Glutamatergic neuron (in vitro differentiated cells): ENCODE results near the gene MFSD12. TPM values are rescaled to one million over a fixed set of nuclear protein-coding genes. Genes with fewer than 3 reads are reported as not detected.
"Not testable (repeated sequence)": the region's sequence is repeated elsewhere in the genome, so short reads cannot be mapped to it uniquely, and the experiment has no call there.

Experiments
- DNase-seq: peaks from one replicate; pipeline ENCODE4 v3.0.0; 2022
- H3K27ac Mint-ChIP-seq: one replicate; pipeline ENCODE4 v1.8.0; 2020; ENCODE audit warnings: mild to moderate bottlenecking, mixed read lengths, inconsistent platforms; ENCODE audit not compliant: unreplicated experiment
- H3K27me3 Mint-ChIP-seq: one replicate; pipeline ENCODE4 v1.8.0; 2020; ENCODE audit warnings: mild to moderate bottlenecking, moderate library complexity, mixed read lengths, inconsistent platforms; ENCODE audit not compliant: unreplicated experiment
- H3K36me3 Mint-ChIP-seq: one replicate; pipeline ENCODE4 v1.8.0; 2020; ENCODE audit warnings: mild to moderate bottlenecking, mixed read lengths, inconsistent platforms; ENCODE audit not compliant: unreplicated experiment
- H3K4me1 Mint-ChIP-seq: one replicate; pipeline ENCODE4 v1.8.0; 2020; ENCODE audit warnings: mild to moderate bottlenecking, low read depth, mixed read lengths, inconsistent platforms; ENCODE audit not compliant: unreplicated experiment
- H3K4me3 Mint-ChIP-seq: one replicate; pipeline ENCODE4 v1.8.0; 2020; ENCODE audit warnings: mild to moderate bottlenecking, mixed read lengths, inconsistent platforms; ENCODE audit not compliant: unreplicated experiment
- H3K9me3 Mint-ChIP-seq: one replicate; pipeline ENCODE4 v1.8.0; 2020; ENCODE audit warnings: mild to moderate bottlenecking, moderate library complexity, mixed read lengths, inconsistent platforms; ENCODE audit not compliant: unreplicated experiment
- CTCF ChIP-seq: fragments of 200-600 bp; sonication (generic); IDR thresholded peaks from one replicate; pipeline ENCODE4 v1.5.0; 2021; ENCODE audit not compliant: partially characterized antibody, unreplicated experiment
- total RNA-seq: library from RNA; stranded (reverse); fragmentation: NEBNext Ultra II Directional; extraction: Animal tissue kit (Norgen Biotek cat#: 25700); gene quantifications from one replicate; pipeline ENCODE4 v1.2.1, GENCODE V29; 2021; ENCODE audit not compliant: unreplicated experiment

The MFSD12 gene
- total RNA-seq, 1 donor from 2014 or later: 134 TPM

GRCh38 chr19:3581792-3582191, 24.4 kb upstream of the MFSD12 start:
- not testable (repeated sequence) for H3K4me1 Mint-ChIP-seq, H3K27me3 Mint-ChIP-seq, H3K36me3 Mint-ChIP-seq, H3K27ac Mint-ChIP-seq, H3K4me3 Mint-ChIP-seq, DNase-seq, H3K9me3 Mint-ChIP-seq

GRCh38 chr19:3580156-3580934, 23.0 kb upstream of the MFSD12 start:
- no peak for DNase-seq
- peaks cover 2% of the 10 kb centered on the region for H3K4me1 Mint-ChIP-seq
- no peak overlapping the region for H3K27ac Mint-ChIP-seq
- H3K4me3 Mint-ChIP-seq: no peak overlapping the region
- no peak for TF ChIP-seq CTCF
- peaks cover 1% of the 10 kb centered on the region for H3K9me3 Mint-ChIP-seq
- peaks cover 6% of the 10 kb centered on the region for H3K27me3 Mint-ChIP-seq
- H3K36me3 Mint-ChIP-seq: peaks cover 1% of the 10 kb centered on the region

DNA sequence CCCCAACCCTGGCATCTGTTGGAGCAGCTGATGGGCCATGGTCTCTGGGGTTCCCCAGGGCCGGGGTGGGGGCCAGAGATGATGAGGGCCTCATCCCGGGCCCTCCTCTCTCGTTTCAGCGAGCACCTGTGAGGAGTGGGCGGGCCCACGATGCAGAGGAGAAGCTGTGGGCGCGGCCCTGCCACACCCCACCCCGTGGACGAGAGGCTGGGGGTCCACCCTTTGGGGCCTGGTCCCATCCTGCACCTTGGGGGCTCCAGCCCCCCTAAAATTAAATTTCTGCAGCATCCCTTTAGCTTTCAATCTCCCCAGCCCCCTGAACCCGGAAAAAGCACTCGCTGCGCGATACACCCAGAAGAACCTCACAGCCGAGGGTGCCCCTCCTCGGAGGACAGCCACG, 21.0 kb upstream of the MFSD12 start:
- Mint-ChIP-seq H3K4me3 (no peak overlapping the region), H3K27ac (no peak overlapping the region), H3K4me1 (peaks cover 6% of the 10 kb centered on the region), H3K27me3 (peaks cover 8% of the 10 kb centered on the region), H3K9me3 (peaks cover 6% of the 10 kb centered on the region), H3K36me3 (peaks cover 6% of the 10 kb centered on the region)
- TF ChIP-seq CTCF: no peak
- no peak for DNase-seq

- Mint-ChIP-seq H3K27me3 (peaks cover 8% of the 10 kb centered on the region), H3K4me3 (no peak overlapping the region), H3K9me3 (peaks cover 6% of the 10 kb centered on the region), H3K27ac (no peak overlapping the region), H3K4me1 (peaks cover 6% of the 10 kb centered on the region), H3K36me3 (peaks cover 6% of the 10 kb centered on the region)
- TF ChIP-seq CTCF: no peak
- peak; percentile 38 for DNase-seq
These were observed 20.4 kb upstream of the MFSD12 start for GRCh38 chr19:3577723-3578344.

DNA sequence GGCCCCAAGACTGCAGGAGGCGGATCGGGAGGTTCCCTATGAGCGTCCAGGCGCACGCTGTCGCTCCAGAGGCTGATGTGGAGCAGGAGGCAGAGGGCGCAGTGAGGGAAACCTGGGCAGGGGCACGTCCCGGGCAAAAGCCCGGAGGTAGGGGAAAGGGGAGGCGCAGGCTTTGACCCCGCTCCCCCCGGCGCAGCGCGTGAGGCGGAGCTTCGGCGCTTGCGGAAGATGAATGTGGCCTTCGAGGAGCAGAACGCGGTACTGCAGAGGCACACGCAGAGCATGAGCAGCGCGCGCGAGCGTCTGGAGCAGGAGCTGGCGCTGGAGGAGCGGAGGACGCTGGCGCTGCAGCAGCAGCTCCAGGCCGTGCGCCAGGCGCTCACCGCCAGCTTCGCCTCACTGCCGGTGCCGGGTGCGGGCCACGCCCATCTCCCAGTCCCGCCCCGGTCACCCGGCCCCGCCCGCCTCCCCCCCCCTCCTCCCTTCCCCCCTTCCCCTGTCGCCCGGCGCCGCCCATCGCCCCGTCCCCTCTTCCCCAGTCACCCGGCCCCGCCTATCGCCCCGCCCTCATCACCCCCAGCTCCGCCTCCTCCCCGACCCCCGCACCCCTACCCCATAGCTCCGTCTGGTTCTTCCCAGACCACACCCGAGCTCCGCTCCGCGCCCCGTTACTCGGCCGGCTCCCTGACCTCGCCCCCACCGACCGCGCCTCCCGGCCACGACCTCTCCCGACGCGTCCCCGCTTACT, 19.5 kb upstream of the MFSD12 start:
- Mint-ChIP-seq H3K36me3 (peaks cover 6% of the 10 kb centered on the region), H3K4me3 (peak overlapping the region; percentile 85), H3K27me3 (peaks cover 8% of the 10 kb centered on the region), H3K9me3 (peaks cover 6% of the 10 kb centered on the region), H3K27ac (no peak overlapping the region), H3K4me1 (peaks cover 6% of the 10 kb centered on the region)
- TF ChIP-seq CTCF: no peak
- DNase-seq: peak; percentile 81
